HL-60 (cell line): ENCODE measurements around the gene ZNF768.

Experiments used
- GABPA ChIP-seq: IDR thresholded peaks from 2 replicates; pipeline ENCODE4 v1.6.1; 2012; ENCODE audit warnings: low read depth
- POLR2AphosphoS5 ChIP-seq: IDR thresholded peaks from 2 replicates; pipeline ENCODE4 v1.6.1; 2012; ENCODE audit warnings: low read depth
- TF ChIP-seq, protein P1 (sequence below): IDR thresholded peaks from one replicate; pipeline ENCODE4 v1.5.1; 2011; ENCODE audit warnings: low read length, control low read depth, inconsistent platforms; ENCODE audit not compliant: insufficient read depth

DNA sequence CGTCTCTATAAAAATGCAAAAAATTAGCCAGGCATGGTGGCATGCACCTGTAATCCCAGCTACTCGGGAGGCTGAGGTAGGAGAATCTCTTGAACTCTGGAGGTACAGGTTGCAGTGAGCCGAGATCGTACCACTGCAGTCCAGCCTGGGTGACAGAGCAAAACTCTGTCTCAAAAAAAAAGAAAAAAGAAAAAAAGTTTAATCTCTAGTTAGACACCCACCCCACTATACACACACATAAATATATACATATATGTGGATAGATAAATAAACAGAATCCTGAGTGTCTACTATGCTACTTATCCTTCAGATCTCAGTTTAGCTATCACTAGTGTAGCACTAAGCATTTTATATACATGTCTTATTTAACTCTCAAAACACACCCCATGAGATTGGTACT lies 35.1 kb downstream of the ZNF768 start:
- no peak for TF ChIP-seq POLR2AphosphoS5
- TF ChIP-seq, protein P1, sequence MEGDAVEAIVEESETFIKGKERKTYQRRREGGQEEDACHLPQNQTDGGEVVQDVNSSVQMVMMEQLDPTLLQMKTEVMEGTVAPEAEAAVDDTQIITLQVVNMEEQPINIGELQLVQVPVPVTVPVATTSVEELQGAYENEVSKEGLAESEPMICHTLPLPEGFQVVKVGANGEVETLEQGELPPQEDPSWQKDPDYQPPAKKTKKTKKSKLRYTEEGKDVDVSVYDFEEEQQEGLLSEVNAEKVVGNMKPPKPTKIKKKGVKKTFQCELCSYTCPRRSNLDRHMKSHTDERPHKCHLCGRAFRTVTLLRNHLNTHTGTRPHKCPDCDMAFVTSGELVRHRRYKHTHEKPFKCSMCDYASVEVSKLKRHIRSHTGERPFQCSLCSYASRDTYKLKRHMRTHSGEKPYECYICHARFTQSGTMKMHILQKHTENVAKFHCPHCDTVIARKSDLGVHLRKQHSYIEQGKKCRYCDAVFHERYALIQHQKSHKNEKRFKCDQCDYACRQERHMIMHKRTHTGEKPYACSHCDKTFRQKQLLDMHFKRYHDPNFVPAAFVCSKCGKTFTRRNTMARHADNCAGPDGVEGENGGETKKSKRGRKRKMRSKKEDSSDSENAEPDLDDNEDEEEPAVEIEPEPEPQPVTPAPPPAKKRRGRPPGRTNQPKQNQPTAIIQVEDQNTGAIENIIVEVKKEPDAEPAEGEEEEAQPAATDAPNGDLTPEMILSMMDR = no peak
- no peak for TF ChIP-seq GABPA
